Measurements from ENCODE around the gene ADAMTS10.
A peak's percentile ranks its signal among the peaks of the same experiment; 100 is the strongest.

Gene ADAMTS10

DNA sequence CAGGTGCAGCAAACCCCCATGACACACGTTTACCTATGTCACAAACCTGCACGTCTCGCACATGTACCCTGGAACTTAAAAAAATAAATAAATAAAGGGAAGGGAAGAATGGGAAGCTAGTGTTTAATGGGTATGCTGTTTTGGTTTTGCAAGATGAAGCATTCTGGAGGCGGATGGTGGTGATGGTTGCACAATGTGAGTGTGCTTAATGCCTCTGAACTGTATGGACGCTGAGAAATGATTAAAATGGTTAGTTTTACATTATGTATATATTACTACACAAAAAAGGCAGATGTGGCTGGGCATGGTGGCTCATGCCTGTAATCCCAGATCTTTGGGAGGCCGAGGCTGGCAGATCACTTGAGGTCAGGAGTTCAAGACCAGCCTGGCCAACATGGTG is 37.7 kb upstream of the ADAMTS10 start:
- DNase-seq = no peak
- no peak overlapping the region for H3K4me3 ChIP-seq (ENCODE audit: low read depth, low read length)
- in situ Hi-C loops (cut with HindIII; ENCODE audit: low pct_ligation_motif_present, low sequenced_read_pairs) = no loop called here
- H3K27me3 ChIP-seq (replicated peaks) = no peaks in the 10 kb centered on the region
- H3K27ac ChIP-seq = no peak overlapping the region
- no peak for TF ChIP-seq CTCF (IDR thresholded peaks at IDR 0.05; ENCODE audit: low read depth, low read length, missing control alignments)
- H3K36me3 ChIP-seq (replicated peaks) = no peaks in the 10 kb centered on the region

GRCh38 chr19:8643860-8644653 is 33.5 kb upstream of the ADAMTS10 start:
- DNase-seq = no peak
- in situ Hi-C loops (cut with HindIII; ENCODE audit: low pct_ligation_motif_present, low sequenced_read_pairs) = no loop called here
- Histone ChIP-seq H3K27ac (no peak overlapping the region), H3K4me3 (ENCODE audit: low read depth, low read length) (no peak overlapping the region), H3K36me3 (replicated peaks) (no peaks in the 10 kb centered on the region), H3K27me3 (replicated peaks) (no peaks in the 10 kb centered on the region)
- no peak for TF ChIP-seq CTCF (IDR thresholded peaks at IDR 0.05; ENCODE audit: low read depth, low read length, missing control alignments)

- no peak for TF ChIP-seq CTCF (IDR thresholded peaks at IDR 0.05; ENCODE audit: low read depth, low read length, missing control alignments)
- H3K4me3 ChIP-seq (ENCODE audit: low read depth, low read length) = no peak overlapping the region
- no peaks in the 10 kb centered on the region for H3K27me3 ChIP-seq (replicated peaks)
- in situ Hi-C loops (cut with HindIII; ENCODE audit: low pct_ligation_motif_present, low sequenced_read_pairs) = no loop called here
- H3K36me3 ChIP-seq (replicated peaks) = no peaks in the 10 kb centered on the region
- no peak overlapping the region for H3K27ac ChIP-seq
- no peak for DNase-seq
These were observed 32.0 kb upstream of the ADAMTS10 start for GRCh38 chr19:8642561-8642960.

GRCh38 chr19:8641908-8642547 is 31.5 kb upstream of the ADAMTS10 start:
- in situ Hi-C loops (cut with HindIII; ENCODE audit: low pct_ligation_motif_present, low sequenced_read_pairs) = no loop called here
- DNase-seq = peak; percentile 68
- Histone ChIP-seq H3K36me3 (replicated peaks) (no peaks in the 10 kb centered on the region), H3K27me3 (replicated peaks) (no peaks in the 10 kb centered on the region), H3K4me3 (ENCODE audit: low read depth, low read length) (no peak overlapping the region), H3K27ac (no peak overlapping the region)
- peak; percentile 63 for TF ChIP-seq CTCF (IDR thresholded peaks at IDR 0.05; ENCODE audit: low read depth, low read length, missing control alignments)

GRCh38 chr19:8641221-8641907 is 30.8 kb upstream of the ADAMTS10 start:
- Histone ChIP-seq H3K27me3 (replicated peaks) (no peaks in the 10 kb centered on the region), H3K27ac (no peak overlapping the region), H3K4me3 (ENCODE audit: low read depth, low read length) (no peak overlapping the region), H3K36me3 (replicated peaks) (no peaks in the 10 kb centered on the region)
- in situ Hi-C loops (cut with HindIII; ENCODE audit: low pct_ligation_motif_present, low sequenced_read_pairs) = no loop called here
- DNase-seq = no peak
- no peak for TF ChIP-seq CTCF (IDR thresholded peaks at IDR 0.05; ENCODE audit: low read depth, low read length, missing control alignments)

All from brain microvascular endothelial cell (primary cell).